G401 (cell line): ENCODE measurements around the gene KRT82. TPM values are rescaled to one million over a fixed set of nuclear protein-coding genes. Genes with fewer than 3 reads are reported as not detected.

Experiments used
- DNase-seq: peaks from one replicate; pipeline ENCODE4 v3.0.0-alpha.2; 2015; ENCODE audit warnings: low spot score
- in situ Hi-C: cut with HindIII; loops from 2 replicates; pipeline ENCODE4 v1.10.0; 2016; ENCODE audit warnings: low sequenced_read_pairs, mixed read lengths
- total RNA-seq: library from RNA; depleted of rRNA; stranded (reverse); fragments of >200 nt; shearing (Covaris generic); gene quantifications from 2 replicates; pipeline ENCODE4 v1.2.3, GENCODE V29; 2014

KRT82 gene
- total RNA-seq, 1 experiment from 2014 or later: not detected

GRCh38 chr12:52436828-52437474, 30.8 kb upstream of the KRT82 start:
- DNase-seq: no peak
- in situ Hi-C loops: no loop called here

- in situ Hi-C loops: no loop called here
- no peak for DNase-seq
Observed at GRCh38 chr12:52436000-52436827, 30.1 kb upstream of the KRT82 start.

- DNase-seq: no peak
- in situ Hi-C loops: no loop called here
Observed at GRCh38 chr12:52435659-52435999, 29.5 kb upstream of the KRT82 start.

GRCh38 chr12:52434760-52435530, 28.8 kb upstream of the KRT82 start:
- in situ Hi-C loops: no loop called here
- no peak for DNase-seq

GRCh38 chr12:52434081-52434733, 28.1 kb upstream of the KRT82 start, which contains the start of gene KRT75:
TSS of gene KRT75 (minus strand) at chr12:52434371. CDS start at chr12:52434304, 67 bp downstream.
- DNase-seq: no peak
- in situ Hi-C loops: no loop called here

GRCh38 chr12:52433501-52434080, 27.5 kb upstream of the KRT82 start:
- DNase-seq: no peak
- in situ Hi-C loops: no loop called here

- in situ Hi-C loops: no loop called here
Observed at GRCh38 chr12:52432559-52433207, 26.5 kb upstream of the KRT82 start.

GRCh38 chr12:52428121-52428520, 22.0 kb upstream of the KRT82 start:
- DNase-seq: no peak
- in situ Hi-C loops: no loop called here

More at GRCh38 chr12:52432559-52433207, 26.5 kb upstream of the KRT82 start:
- DNase-seq: no peak

- no peak for DNase-seq
- in situ Hi-C loops: no loop called here
Observed at GRCh38 chr12:52427083-52427482, 20.9 kb upstream of the KRT82 start.

GRCh38 chr12:52426034-52426433, 19.9 kb upstream of the KRT82 start:
- DNase-seq: no peak
- in situ Hi-C loops: no loop called here

- DNase-seq: no peak
- in situ Hi-C loops: no loop called here
Observed at GRCh38 chr12:52425466-52425865, 19.3 kb upstream of the KRT82 start.

- no peak for DNase-seq
- in situ Hi-C loops: no loop called here
Observed at GRCh38 chr12:52423661-52424500, 17.7 kb upstream of the KRT82 start.

GRCh38 chr12:52423035-52423434, 16.9 kb upstream of the KRT82 start:
- in situ Hi-C loops: no loop called here
- DNase-seq: no peak

GRCh38 chr12:52419656-52420055, 13.5 kb upstream of the KRT82 start:
- no peak for DNase-seq
- in situ Hi-C loops: no loop called here

GRCh38 chr12:52418576-52419110, 12.5 kb upstream of the KRT82 start:
- no peak for DNase-seq
- in situ Hi-C loops: no loop called here

- DNase-seq: no peak
- in situ Hi-C loops: no loop called here
Observed at GRCh38 chr12:52417740-52418139, 11.6 kb upstream of the KRT82 start.

- no peak for DNase-seq
- in situ Hi-C loops: no loop called here
Observed at GRCh38 chr12:52416795-52417194, 10.7 kb upstream of the KRT82 start.
